Measurements from ENCODE around the gene PDK2. TPM values are rescaled to one million over a fixed set of nuclear protein-coding genes. Genes with fewer than 3 reads are reported as not detected.

PDK2 gene
- total RNA-seq = 19.4 and 36.3 TPM in 2 replicates

DNA sequence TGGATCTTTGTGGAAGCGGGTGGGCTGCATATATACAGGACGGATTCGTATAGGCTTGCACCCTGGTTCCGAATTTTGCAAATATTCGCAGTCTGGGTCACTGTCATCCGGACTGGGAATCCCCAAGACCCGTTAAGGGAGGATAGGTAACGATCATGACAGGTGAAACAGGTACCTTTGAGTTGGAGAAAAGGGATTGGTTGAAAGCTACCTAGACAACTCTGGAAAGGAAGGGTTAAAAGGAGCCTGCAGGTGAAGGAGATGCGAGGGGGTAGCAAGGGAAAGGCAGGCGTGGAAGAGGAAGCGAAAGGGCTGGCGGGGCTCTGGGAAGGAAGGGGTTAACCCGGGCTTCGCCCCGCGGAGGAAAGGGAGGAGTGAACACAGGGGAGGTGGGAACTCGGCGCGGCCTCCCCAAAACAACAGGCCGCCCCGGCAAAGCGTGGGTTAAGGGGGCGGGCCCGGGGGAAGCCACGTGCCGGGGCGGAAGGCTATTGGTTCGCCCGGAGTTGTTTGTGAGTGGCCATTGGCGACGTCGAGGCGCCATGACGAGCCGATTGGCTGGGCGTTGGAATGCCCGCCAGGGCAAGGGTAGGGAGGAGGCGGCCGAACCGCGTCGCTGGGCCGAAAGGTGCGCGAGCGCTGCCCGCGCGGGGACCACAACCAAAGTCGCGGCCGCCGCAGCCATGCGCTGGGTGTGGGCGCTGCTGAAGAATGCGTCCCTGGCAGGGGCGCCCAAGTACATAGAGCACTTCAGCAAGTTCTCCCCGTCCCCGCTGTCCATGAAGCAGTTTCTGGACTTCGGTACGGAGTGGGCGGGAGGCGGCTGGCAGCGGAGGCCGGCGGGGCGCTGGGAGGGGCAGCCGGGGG lies at the start of gene PDK2:
Gene PDK2 (plus strand): TSS at position 599 of the 867 bp plus-strand sequence. CDS start 85 bp downstream, at position 684.

DNA sequence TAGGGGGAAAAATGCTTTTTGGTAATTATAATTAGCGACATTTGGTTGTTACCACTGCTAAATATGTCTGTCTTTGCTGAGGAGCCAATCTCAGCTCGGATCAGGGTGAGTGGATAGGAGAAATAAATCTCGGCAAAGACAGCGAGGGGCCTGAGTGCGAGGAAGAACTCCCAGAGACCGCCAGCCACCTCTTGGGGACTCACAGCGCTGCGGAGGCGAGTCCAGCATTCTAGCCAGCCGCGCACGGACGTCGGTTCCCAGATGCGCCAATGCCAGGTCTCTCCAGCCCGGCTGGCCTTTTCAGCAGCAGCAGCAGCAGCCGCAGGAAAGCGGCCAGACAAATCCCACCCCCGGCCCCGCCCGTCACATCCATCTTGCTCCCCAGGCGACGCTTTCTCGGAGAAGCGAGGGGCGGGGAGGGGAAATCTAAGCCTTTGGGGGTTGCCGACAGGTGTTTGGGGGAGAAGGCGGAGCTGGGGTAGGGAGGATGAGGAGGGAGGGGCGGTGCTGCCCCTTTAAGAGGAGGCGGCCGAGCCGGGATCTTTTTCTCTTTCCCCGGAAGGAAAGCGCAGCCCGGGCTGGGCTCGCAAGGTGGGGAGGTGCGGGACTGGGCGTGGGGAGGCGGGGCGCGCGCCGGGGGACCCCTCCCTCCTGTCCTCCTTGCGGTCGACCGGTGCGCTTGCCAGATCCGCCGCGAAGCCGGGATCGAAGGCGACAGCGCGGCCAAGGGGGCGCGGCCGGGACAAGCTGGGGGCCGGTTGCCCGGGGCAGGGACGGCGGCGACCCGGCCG lies 39.5 kb upstream of the PDK2 start, which contains the start of gene ITGA3:
Gene ITGA3 (plus strand): TSS at position 685 of the 791 bp plus-strand sequence. CDS start 330 bp downstream, outside the sequence.

GRCh38 chr17:50129728-50130558 lies 34.8 kb downstream of the PDK2 start, which contains the start of gene SAMD14:
Gene SAMD14, minus strand, starts transcription at chr17:50130160. Its CDS starts 5,201 bp downstream, at chr17:50124959.

DNA sequence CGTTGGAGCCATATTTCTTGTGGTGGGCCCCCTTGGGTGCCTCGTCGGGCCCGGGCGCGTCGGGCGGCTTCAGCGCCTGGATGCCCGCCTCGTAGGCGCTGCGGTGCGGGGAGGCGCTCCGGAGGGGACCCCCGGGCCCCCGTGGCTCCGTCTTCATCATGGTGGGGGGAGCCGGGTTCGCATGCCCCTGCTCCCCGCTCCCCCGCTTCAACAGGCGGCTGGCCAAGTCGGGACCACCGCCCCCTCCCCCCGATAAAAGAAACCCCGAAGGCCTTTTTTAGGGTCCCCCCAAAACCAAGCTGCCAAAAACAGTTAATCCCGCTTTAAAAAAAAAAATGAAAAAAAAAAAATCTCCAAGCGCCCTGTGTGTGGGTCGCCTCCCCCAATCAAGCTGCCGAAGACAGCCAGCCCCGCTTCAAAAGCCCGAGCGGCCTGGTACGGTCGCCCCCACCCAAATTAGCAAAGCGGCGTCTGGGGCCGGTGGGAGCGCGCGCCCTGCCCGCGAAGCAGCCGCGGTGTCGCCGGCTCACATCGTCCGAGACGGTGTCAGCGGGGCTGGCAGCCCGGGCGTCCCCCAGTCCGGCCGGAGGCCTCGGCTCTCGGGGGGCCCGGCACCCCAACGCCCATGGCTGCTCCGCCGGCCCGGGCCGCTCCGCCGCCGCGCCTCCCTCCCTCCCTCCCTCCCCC lies 55.3 kb downstream of the PDK2 start, which contains the start of gene PPP1R9B:
Gene PPP1R9B (minus strand): TSS at position 324 of the 687 bp plus-strand sequence. CDS start 164 bp downstream, at position 160.

Other genes with a start within 250 kb of the PDK2 start
- not detected in 2 replicates for gene TAC4, start 247.3 kb upstream of the PDK2 start, total RNA-seq
- gene DLX4, start 126.2 kb upstream of the PDK2 start, total RNA-seq = not detected in 2 replicates
- not detected in 2 replicates for gene DLX3, start 100.1 kb upstream of the PDK2 start, total RNA-seq
- 7.9 and 22.2 TPM in 2 replicates for gene ITGA3, start 39.2 kb upstream of the PDK2 start, total RNA-seq
- gene SAMD14, start 34.8 kb downstream of the PDK2 start, total RNA-seq = 1.0 and 1.6 TPM in 2 replicates
- 37.4 and 44.1 TPM in 2 replicates for gene PPP1R9B, start 55.3 kb downstream of the PDK2 start, total RNA-seq
- 0.26 and 0.47 TPM in 2 replicates for gene SGCA, start 70.7 kb downstream of the PDK2 start, total RNA-seq
- gene COL1A1, start 106.3 kb downstream of the PDK2 start, total RNA-seq = 1,180 and 1,635 TPM in 2 replicates
- 0.09 and 0.16 TPM in 2 replicates for gene TMEM92, start 179.1 kb downstream of the PDK2 start, total RNA-seq

Measured in bronchial smooth muscle cell (primary cell).